GM18505 (cell line): ENCODE results near the gene ATP6V1A.

Experiments
- ATAC-seq: cut with Tn5 transposase; IDR thresholded peaks from one replicate; pipeline ENCODE4 v1.9.1; 2021; ENCODE audit not compliant: unreplicated experiment
- POLR2A ChIP-seq: IDR thresholded peaks from 4 replicates; pipeline ENCODE4 v1.6.1; 2011; ENCODE audit warnings: borderline replicate concordance; ENCODE audit not compliant: insufficient read depth, insufficient read length; ENCODE audit errors: extremely low read depth

The ATP6V1A gene

DNA sequence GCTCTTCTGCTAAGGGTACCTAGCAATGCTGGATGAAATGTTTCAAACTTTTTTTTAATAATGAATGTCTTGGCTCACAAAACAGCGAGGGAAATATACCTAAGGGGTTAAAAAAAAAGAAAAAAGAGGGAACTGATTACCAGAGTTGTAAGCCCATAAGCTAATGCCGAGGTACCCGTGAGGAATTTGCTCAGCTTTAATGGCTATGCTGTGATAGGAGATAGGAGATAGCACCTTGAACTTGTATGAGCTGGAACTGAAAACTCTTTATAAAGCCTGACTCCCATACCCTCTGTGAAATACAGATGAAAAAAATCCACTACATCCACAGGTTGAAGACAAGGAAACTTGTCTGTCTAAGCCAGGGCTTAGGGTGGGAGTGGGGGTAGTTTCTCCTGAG, 105.7 kb downstream of the ATP6V1A start:
- no peak for TF ChIP-seq POLR2A
- ATAC-seq, result no peak
